GM19397 (cell line): Measurements from ENCODE around the gene PGAP3.

Experiments used
- ATAC-seq: cut with Tn5 transposase; IDR thresholded peaks from one replicate; pipeline ENCODE4 v1.9.1; 2021; ENCODE audit warnings: mild to moderate bottlenecking, moderate library complexity; ENCODE audit not compliant: unreplicated experiment

PGAP3 gene

DNA sequence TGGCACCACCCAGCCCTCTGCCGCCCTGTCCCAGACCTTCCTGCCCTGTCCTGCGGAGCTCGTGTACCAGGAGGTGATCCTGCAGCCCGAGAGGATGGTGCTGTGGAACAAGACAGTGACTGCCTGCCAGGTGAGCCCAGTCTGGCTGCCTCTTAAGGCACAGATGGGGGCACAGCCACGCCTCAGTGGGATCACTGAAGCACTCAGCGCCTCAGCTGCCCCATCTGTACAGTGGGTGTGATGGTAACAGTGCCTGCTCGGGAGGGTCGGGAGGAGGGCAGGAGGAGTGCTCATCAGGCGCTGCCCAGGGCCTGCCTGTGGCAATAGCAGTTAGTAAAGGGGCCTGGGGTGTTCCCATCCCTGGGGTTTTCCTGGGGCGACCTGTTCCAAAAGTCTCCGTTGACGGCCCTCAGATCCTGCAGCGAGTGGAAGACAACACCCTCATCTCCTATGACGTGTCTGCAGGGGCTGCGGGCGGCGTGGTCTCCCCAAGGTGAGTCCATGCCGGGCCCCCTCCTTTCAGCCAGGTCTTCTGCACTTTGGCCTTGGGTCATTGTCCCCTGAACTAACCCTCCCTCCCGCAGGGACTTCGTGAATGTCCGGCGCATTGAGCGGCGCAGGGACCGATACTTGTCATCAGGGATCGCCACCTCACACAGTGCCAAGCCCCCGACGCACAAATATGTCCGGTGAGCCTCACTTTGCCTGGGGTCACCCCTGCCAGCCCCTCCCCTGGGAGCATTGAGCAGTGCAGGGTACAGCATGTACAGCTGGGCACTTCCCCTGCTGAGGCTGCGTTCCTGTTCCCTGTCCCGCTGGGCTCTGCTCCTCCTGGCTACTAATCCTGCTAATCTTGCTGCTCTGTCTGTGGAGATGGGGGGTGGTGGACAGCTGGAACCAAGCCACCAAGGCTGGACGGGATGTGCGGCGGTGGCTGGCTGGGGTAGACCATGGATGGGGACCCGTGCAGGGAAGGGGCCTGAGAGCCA lies 27.2 kb downstream of the PGAP3 start:
- no peak for ATAC-seq

- ATAC-seq = no peak
Measured at GRCh38 chr17:39660011-39660360, 27.9 kb downstream of the PGAP3 start.

- ATAC-seq = no peak
Measured at GRCh38 chr17:39659279-39660010, 28.4 kb downstream of the PGAP3 start.

GRCh38 chr17:39658760-39659159 lies 29.1 kb downstream of the PGAP3 start:
- ATAC-seq = no peak

DNA sequence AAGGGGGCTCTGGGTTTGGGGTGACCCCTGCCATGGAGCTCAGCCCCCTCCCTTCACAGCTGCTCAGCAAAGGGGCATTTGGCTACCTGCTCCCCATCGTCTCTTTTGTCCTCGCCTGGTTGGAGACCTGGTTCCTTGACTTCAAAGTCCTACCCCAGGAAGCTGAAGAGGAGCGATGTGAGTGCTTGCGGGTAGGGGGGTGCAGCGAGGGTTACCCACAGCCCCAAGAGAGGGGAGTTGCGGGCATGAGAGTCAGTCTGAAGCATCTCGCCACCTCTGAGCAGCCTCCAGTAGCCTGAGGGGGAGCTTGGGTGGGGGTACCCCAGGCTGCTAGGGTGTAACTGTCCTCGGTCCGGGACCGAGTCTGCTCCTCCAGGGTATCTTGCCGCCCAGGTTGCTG lies 29.5 kb downstream of the PGAP3 start:
- ATAC-seq = no peak

- ATAC-seq = no peak
Measured at GRCh38 chr17:39655105-39655504, 32.8 kb downstream of the PGAP3 start.

DNA sequence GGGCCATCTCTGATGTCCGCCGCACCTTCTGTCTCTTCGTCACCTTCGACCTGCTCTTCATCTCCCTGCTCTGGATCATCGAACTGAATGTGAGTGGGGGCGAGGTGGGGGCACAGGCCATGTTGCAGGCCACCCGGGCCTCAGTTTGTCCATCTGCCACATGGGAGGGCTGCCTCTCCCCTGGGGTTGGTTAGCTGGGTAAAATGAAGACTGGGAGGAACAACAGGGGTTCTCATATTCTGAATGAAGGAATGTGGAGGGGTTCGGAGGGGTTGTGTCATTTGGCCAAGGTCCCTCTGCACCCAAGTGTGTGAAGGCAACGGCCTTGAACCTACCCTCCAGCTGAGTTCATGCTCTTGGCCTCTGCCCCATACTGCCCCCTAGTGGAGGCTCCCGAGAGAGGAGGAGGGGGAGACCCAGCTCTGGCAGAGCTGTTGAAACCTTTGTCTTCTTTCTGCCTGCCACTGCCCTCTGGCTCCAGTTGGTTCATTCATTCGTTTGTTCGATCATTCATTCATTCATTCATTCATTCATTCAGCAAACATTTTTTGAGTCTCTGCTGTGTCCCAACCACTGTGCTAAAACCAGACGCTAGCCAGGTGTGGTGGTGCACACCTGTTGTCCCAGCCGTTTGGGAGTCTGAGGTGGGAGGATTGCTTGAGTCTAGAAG lies 34.1 kb downstream of the PGAP3 start:
- ATAC-seq = no peak

GRCh38 chr17:39653316-39653661 lies 34.6 kb downstream of the PGAP3 start:
- no peak for ATAC-seq

GRCh38 chr17:39652587-39653315 lies 35.1 kb downstream of the PGAP3 start:
- no peak for ATAC-seq

GRCh38 chr17:39651923-39652586 lies 35.8 kb downstream of the PGAP3 start:
- ATAC-seq = no peak

- ATAC-seq = no peak
Measured at GRCh38 chr17:39650121-39650579, 37.7 kb downstream of the PGAP3 start.

DNA sequence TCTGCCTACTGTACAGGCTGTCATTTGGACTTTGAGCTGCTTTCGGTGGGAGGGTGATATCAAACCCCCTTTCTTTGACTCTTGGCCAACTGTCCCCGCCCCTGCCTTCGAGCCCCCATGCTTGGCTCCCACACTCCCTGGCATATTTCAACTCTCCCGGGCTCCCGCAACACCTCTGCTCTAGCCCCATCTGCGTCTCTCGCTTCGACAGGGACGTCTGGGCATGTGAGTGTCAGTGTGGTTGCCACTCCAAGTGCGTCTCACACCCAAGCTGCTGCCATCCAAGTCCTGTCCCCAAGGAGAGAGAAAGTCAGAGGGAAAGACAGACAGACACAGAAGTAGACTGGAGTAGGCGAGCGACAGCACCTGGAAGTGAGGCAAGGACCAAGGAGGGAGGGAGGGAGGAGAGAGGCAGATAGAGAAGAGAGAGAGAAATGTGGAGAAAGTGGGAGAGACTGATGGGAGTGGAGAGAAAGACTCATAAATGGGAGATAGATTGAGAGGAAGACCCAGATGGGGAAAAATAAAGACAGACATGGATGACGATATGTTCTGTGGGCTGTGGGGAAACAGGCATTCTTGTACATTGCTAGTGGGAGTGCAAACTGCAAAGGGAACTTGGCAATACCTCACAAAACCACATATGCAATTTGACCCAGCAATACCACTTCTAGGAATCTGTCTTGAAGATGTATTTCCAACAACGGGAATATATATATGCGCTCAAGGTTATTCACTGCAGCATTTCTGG lies 39.1 kb downstream of the PGAP3 start:
- ATAC-seq = no peak

DNA sequence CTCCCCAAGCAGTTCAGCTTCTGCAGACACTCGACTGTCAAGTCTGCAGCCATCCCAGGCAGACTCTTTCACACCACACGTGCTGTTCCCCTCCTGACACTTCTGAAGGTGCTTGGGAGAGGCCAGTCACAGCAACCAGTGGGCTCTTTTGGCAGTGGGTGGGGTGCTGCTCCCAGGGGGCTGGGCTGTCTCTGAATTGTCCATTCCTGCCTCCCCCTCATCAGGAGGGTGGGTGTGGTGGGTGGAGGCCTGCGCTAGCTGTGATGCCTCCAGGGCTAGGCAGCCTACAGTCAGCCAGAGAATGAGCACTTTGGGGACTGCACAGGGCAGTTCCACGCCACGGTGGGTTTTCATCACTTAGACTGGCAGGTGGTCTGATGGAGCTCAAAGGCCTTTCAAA lies 40.6 kb downstream of the PGAP3 start:
- ATAC-seq = no peak

- no peak for ATAC-seq
Measured at GRCh38 chr17:39643271-39643670, 44.6 kb downstream of the PGAP3 start.

DNA sequence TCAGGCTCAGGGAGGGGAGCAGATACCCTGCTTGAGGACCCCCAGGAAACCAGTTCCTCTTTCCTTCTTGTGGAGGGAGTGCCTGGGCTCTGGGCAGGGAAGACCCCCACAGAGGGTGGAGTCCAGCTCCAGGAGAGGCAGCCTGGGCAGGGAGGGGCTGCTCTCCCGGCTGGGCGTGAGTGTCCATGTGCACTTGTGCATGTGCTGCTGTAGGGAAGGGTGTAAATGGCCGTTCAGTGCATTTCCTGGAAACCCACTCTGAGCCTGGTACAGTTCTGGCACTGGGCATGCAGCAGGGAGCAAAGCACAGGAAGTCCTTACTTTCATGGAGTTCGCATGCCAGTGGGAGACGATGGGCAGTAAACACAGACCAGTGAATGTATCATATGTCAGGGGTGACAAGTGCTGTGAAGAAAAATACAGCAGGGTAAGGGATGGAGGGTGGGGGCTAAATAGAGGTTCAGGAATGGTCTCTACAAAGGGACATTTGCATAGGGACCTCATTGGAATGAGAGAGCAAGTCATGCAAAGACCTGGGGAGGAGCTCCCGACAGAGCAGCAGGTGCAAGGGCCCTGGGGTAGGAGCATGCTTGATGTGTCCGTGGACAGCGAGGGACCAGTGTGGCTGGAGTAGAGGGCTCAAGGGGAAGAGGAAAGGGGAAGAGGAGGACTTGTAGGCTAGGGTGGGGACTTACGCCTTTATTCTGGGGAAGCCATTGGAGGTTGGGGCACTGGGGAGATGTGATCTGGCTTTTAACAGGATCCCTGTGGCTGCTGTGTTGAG lies 45.4 kb downstream of the PGAP3 start:
- ATAC-seq = no peak

DNA sequence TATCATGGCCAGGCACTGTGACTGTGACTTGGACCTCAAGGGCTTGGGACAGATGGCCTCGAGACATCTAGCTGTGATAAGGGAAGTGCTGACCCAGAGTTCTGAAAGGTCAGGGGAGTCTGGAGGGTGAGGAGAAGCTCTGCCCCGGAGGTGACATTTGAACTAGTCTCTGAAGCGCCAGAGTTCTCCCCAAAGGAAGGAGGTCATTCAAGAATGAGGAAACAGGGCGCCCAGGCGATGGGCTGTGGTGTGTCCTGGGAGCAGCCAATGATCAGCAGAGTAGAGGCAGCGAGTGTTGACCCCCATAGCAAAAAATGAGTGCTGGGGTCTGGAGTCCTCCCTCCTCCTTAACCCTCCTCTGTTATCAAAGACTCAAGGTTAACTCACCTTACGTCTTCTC lies 46.0 kb downstream of the PGAP3 start:
- no peak for ATAC-seq

GRCh38 chr17:39641097-39641496 lies 46.8 kb downstream of the PGAP3 start:
- no peak for ATAC-seq

DNA sequence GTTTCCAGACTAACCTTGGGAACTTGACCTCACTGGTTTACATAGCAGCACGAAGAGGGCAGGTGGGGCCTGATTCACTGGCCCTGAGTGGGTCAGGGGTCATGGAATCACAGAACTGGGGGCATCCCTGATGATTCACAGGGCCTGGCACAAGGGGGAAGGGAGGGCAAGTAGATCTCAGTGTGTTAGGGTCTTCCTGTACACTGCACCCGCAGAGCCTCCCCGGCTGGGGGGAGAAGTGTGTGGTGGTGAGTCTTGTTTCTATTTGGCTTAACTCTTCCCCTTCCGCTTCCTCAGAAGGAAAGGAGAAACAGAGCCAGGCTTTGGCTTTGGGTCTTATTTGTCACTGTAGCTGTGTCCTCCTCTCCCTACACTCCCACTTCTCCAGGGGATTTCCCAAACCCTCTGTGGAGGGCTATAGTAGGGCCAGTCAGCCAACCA lies 47.2 kb downstream of the PGAP3 start:
- ATAC-seq = no peak
